Smooth muscle cell (in vitro differentiated cells): ENCODE data around the gene PTTG2. TPM values are rescaled to one million over a fixed set of nuclear protein-coding genes. Genes with fewer than 3 reads are reported as not detected.

Experiments
- DNase-seq: peaks from one replicate; lab custom pipeline; 2025; ENCODE audit not compliant: unreplicated experiment; lab: John Stamatoyannopoulos, UW
- H2AFZ ChIP-seq: fragments of 200-600 bp; sonication (generic); 2 replicates; pipeline ENCODE4 v1.6.0; 2016; ENCODE audit warnings: antibody characterized with exemption, low read depth, mild to moderate bottlenecking
- H3F3A ChIP-seq: fragments of 200-600 bp; sonication (generic); 2 replicates; pipeline ENCODE4 v1.6.0; 2017; ENCODE audit warnings: antibody characterized with exemption, low read depth
- H3K27ac ChIP-seq: fragments of 200-600 bp; sonication (generic); 2 replicates; pipeline ENCODE4 v1.5.1; 2016; ENCODE audit warnings: low read depth, mild to moderate bottlenecking
- H3K27me3 ChIP-seq: fragments of 200-600 bp; sonication (generic); 2 replicates; pipeline ENCODE4 v1.6.1; 2016; ENCODE audit warnings: low read depth, mild to moderate bottlenecking
- H3K36me3 ChIP-seq: fragments of 200-600 bp; sonication (generic); 2 replicates; pipeline ENCODE4 v1.5.1; 2016; ENCODE audit warnings: low read depth
- H3K4me1 ChIP-seq: fragments of 200-600 bp; sonication (generic); 2 replicates; pipeline ENCODE4 v1.5.1; 2016; ENCODE audit warnings: low read depth
- H3K4me2 ChIP-seq: fragments of 200-600 bp; sonication (generic); 2 replicates; pipeline ENCODE4 v1.6.0; 2016; ENCODE audit warnings: mild to moderate bottlenecking
- H3K4me3 ChIP-seq: fragments of 200-600 bp; sonication (generic); 2 replicates; pipeline ENCODE4 v1.5.1; 2016; ENCODE audit warnings: mild to moderate bottlenecking
- H3K79me2 ChIP-seq: fragments of 200-600 bp; sonication (generic); 2 replicates; pipeline ENCODE4 v1.6.0; 2016; ENCODE audit warnings: low read depth, mild to moderate bottlenecking
- H3K9ac ChIP-seq: fragments of 200-600 bp; sonication (generic); 2 replicates; pipeline ENCODE4 v1.6.0; 2016; ENCODE audit warnings: low read depth
- H3K9me3 ChIP-seq: fragments of 200-600 bp; sonication (generic); replicated peaks from 2 replicates; pipeline ENCODE4 v1.5.1; 2016; ENCODE audit warnings: low read depth
- H4K20me1 ChIP-seq: fragments of 200-600 bp; sonication (generic); 2 replicates; pipeline ENCODE4 v1.6.0; 2016; ENCODE audit warnings: low read depth
- WGBS: methylation state at CpG from one replicate; pipeline ENCODE4 v1.1.7; 2016; ENCODE audit warnings: low lambda C conversion rate; 5-methylcytosine and 5-hydroxymethylcytosine counted together
- polyA plus RNA-seq: library from polyadenylated mRNA; unstranded; fragments of >200 nt; fragmentation: Nextera tagmentation; extraction: Ambion mirVana; gene quantifications from 2 replicates; pipeline ENCODE4 v1.2.1, GENCODE V29; 2016
- total RNA-seq: library from RNA; depleted of rRNA; stranded (reverse); fragments of >200 nt; gene quantifications from 2 replicates; pipeline ENCODE4 v1.2.3, GENCODE V29; 2014
- TF ChIP-seq, protein P1 (sequence below): fragments of 200-600 bp; sonication (generic); IDR thresholded peaks from 2 replicates; pipeline ENCODE4 v1.5.1; 2017; ENCODE audit warnings: borderline replicate concordance, mild to moderate bottlenecking, antibody characterized with exemption; ENCODE audit not compliant: insufficient read depth, poor library complexity, severe bottlenecking

The PTTG2 gene
- total and polyA plus RNA-seq, 2 experiments from 2014 or later: not detected

GRCh38 chr4:37978248-37978924 lies 18.2 kb downstream of the PTTG2 start:
- H4K20me1 ChIP-seq: peaks cover 21% of the 10 kb centered on the region

GRCh38 chr4:37980246-37980645 lies 20.0 kb downstream of the PTTG2 start:
- Histone ChIP-seq H3K27ac (no peak overlapping the region), H3K36me3 (no peaks in the 10 kb centered on the region), H3K4me1 (peaks cover 25% of the 10 kb centered on the region), H3K79me2 (peaks cover 61% of the 10 kb centered on the region), H3K27me3 (no peaks in the 10 kb centered on the region), H4K20me1 (peaks cover 21% of the 10 kb centered on the region), H2AFZ (no peak overlapping the region), H3F3A (no peaks in the 10 kb centered on the region), H3K4me3 (no peak overlapping the region), H3K4me2 (no peak overlapping the region), H3K9me3 (no peaks in the 10 kb centered on the region), H3K9ac (no peak overlapping the region)
- 100% methylated on average over 1 of the region's 1 CpG for WGBS
- DNase-seq: no peak
- TF ChIP-seq, protein P1, sequence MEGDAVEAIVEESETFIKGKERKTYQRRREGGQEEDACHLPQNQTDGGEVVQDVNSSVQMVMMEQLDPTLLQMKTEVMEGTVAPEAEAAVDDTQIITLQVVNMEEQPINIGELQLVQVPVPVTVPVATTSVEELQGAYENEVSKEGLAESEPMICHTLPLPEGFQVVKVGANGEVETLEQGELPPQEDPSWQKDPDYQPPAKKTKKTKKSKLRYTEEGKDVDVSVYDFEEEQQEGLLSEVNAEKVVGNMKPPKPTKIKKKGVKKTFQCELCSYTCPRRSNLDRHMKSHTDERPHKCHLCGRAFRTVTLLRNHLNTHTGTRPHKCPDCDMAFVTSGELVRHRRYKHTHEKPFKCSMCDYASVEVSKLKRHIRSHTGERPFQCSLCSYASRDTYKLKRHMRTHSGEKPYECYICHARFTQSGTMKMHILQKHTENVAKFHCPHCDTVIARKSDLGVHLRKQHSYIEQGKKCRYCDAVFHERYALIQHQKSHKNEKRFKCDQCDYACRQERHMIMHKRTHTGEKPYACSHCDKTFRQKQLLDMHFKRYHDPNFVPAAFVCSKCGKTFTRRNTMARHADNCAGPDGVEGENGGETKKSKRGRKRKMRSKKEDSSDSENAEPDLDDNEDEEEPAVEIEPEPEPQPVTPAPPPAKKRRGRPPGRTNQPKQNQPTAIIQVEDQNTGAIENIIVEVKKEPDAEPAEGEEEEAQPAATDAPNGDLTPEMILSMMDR: no peak

More at GRCh38 chr4:37978248-37978924, 18.2 kb downstream of the PTTG2 start:
- Histone ChIP-seq H3K4me1 (peaks cover 25% of the 10 kb centered on the region), H2AFZ (peak overlapping the region; percentile 72), H3K36me3 (no peaks in the 10 kb centered on the region), H3K27me3 (no peaks in the 10 kb centered on the region), H3K4me2 (peak overlapping the region; percentile 89), H3F3A (no peaks in the 10 kb centered on the region), H3K4me3 (peak overlapping the region; percentile 82), H3K9ac (peak overlapping the region; percentile 76), H3K9me3 (no peaks in the 10 kb centered on the region), H3K79me2 (peaks cover 43% of the 10 kb centered on the region), H3K27ac (peak overlapping the region; percentile 71)
- no peak for DNase-seq
- TF ChIP-seq, protein P1: no peak
- WGBS: 18% methylated on average over 11 of the region's 11 CpGs

DNA sequence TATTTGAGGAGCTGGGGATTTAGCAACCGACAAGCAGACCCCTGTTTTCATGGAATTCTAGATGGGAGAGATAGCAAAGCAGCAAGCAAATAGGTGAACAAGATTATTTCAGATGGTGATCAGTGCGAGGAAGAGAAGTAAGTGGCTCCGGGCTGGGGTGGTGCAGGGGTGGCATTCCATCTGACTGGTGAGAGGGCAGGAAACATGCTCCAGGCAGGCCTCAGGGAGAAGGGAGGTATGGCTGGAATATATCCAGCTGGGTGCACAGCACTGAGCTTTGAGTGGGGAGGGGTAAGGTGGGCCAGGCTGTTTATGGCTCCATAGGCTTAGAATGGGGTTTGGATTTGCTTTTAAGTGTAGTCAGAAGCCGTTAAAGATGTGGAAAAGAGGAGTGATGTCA lies 21.2 kb downstream of the PTTG2 start:
- WGBS: 36% methylated on average over 4 of the region's 4 CpGs
- peaks cover 71% of the 10 kb centered on the region for H3K79me2 ChIP-seq
- no peaks in the 10 kb centered on the region for H3K27me3 ChIP-seq
- DNase-seq: no peak
- no peaks in the 10 kb centered on the region for H3K36me3 ChIP-seq
- no peak overlapping the region for H2AFZ ChIP-seq
- no peaks in the 10 kb centered on the region for H3F3A ChIP-seq
- no peak overlapping the region for H3K9ac ChIP-seq
- no peaks in the 10 kb centered on the region for H3K9me3 ChIP-seq
- peak overlapping the region; percentile 53 for H3K27ac ChIP-seq
- H4K20me1 ChIP-seq: peaks cover 33% of the 10 kb centered on the region
- peak overlapping the region; percentile 69 for H3K4me2 ChIP-seq
- TF ChIP-seq, protein P1: no peak
- peaks cover 25% of the 10 kb centered on the region for H3K4me1 ChIP-seq
- no peak overlapping the region for H3K4me3 ChIP-seq
